Cardiac ventricle fibroblast (primary cell): ENCODE data around the gene OR2T8. TPM values are rescaled to one million over a fixed set of nuclear protein-coding genes. Genes with fewer than 3 reads are reported as not detected.

Source experiments
- total RNA-seq: library from RNA; depleted of rRNA; stranded (reverse); fragments of >200 nt; gene quantifications from 2 replicates; pipeline ENCODE4 v1.2.3, GENCODE V29; 2015

The OR2T8 gene, protein sequence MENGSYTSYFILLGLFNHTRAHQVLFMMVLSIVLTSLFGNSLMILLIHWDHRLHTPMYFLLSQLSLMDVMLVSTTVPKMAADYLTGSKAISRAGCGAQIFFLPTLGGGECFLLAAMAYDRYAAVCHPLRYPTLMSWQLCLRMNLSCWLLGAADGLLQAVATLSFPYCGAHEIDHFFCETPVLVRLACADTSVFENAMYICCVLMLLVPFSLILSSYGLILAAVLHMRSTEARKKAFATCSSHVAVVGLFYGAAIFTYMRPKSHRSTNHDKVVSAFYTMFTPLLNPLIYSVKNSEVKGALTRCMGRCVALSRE
- not detected in 2 replicates for total RNA-seq

GRCh38 chr1:247919952-247920351 is at the start of gene OR2T8:
OR2T8 (plus strand) TSS chr1:247920252; CDS start chr1:247921018, 766 bp downstream.

GRCh38 chr1:247895163-247895637 is 24.9 kb upstream of the OR2T8 start, which contains the start of gene OR2W3:
OR2W3 (plus strand) TSS chr1:247895587; CDS start chr1:247895587, 0 bp downstream.

DNA sequence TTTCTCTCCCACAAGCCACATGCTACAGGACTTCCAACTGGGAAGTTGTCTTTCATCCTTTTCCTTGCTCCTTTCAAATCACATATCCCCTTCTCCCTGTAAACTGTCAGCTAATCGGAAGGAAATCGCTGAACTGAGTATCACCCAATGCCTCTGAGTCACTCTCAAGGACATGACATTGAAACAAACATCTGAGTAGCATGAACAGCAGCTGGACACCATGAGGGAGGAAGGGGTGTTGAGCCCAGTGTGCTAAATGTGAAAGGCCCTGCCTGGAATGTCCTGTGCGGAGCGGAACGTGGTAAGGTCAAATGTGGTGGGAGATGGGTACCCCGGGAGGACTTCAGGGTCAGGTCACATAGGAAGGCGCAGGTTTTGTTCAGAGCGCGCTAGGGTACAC is 4.8 kb downstream of the OR2T8 start, which contains the start of gene OR2AJ1:
Gene OR2AJ1, plus strand, starts transcription at position 22 of the 400 bp plus-strand sequence. CDS start 8,880 bp downstream, outside the sequence.

DNA sequence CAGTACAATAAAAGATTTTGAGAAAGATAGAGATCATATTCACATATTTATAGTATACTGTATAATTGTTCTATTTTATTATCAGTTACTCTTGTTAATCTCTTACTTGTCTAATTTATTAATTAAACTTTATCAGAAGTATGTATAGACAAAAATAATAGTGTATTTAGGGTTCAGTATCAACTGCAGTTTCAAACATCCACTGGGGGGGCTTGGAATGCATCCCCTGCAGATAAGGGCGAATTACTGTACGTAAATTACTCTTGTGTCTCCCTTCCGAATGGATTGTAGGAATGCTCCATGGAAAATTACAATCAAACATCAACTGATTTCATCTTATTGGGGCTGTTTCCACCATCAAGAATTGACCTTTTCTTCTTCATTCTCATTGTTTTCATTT is 28.5 kb downstream of the OR2T8 start, which contains the start of gene OR2L8:
Gene OR2L8, plus strand, starts transcription at position 301 of the 400 bp plus-strand sequence. Its CDS starts 0 bp downstream, at position 301.

GRCh38 chr1:247964933-247965332 is 44.9 kb downstream of the OR2T8 start, which contains the start of gene OR2AK2:
OR2AK2 (plus strand) TSS chr1:247965233; CDS start chr1:247965377, 144 bp downstream.

Other genes starting within 250 kb of the OR2T8 start
- gene OR13G1, start 240.5 kb upstream of the OR2T8 start, total RNA-seq: not detected in 2 replicates
- not detected in 2 replicates for gene OR6F1, start 203.6 kb upstream of the OR2T8 start, total RNA-seq
- gene OR14K1, start 181.6 kb upstream of the OR2T8 start, total RNA-seq: not detected in 2 replicates
- not detected in 2 replicates for gene OR14A2, start 172.1 kb upstream of the OR2T8 start, total RNA-seq
- gene OR1C1, start 159.7 kb upstream of the OR2T8 start, total RNA-seq: not detected in 2 replicates
- not detected in 2 replicates for gene OR14A16, start 96.1 kb upstream of the OR2T8 start, total RNA-seq
- gene OR11L1, start 78.4 kb upstream of the OR2T8 start, total RNA-seq: not detected in 2 replicates
- not detected in 2 replicates for gene TRIM58, start 63.1 kb upstream of the OR2T8 start, total RNA-seq
- gene OR2W3, start 24.7 kb upstream of the OR2T8 start, total RNA-seq: not detected in 2 replicates
- gene OR2AJ1, start 4.6 kb downstream of the OR2T8 start, total RNA-seq: not detected in 2 replicates
- not detected in 2 replicates for gene OR2L8, start 28.6 kb downstream of the OR2T8 start, total RNA-seq
- not detected in 2 replicates for gene OR2AK2, start 45.0 kb downstream of the OR2T8 start, total RNA-seq
- gene OR2L5, start 93.4 kb downstream of the OR2T8 start, total RNA-seq: not detected in 2 replicates
- gene OR2L2, start 109.8 kb downstream of the OR2T8 start, total RNA-seq: not detected in 2 replicates
- gene OR2L3, start 126.6 kb downstream of the OR2T8 start, total RNA-seq: not detected in 2 replicates
- gene OR2L13, start 174.9 kb downstream of the OR2T8 start, total RNA-seq: not detected in 2 replicates
- gene OR2M5, start 224.9 kb downstream of the OR2T8 start, total RNA-seq: not detected in 2 replicates